HEK293T (cell line): ENCODE data around the gene ELL3.
"Not testable (repeated sequence)": the region's sequence is repeated elsewhere in the genome, so short reads cannot be mapped to it uniquely, and the experiment has no call there.

ENCODE experiments used
- CTCF ChIA-PET: fragments of 350-600 bp; formaldehyde crosslinking; extraction: SDS; loops from one replicate; lab custom pipeline; 2021; ENCODE audit warnings: antibody characterized with exemption, inconsistent platforms; lab: Yijun Ruan, JAX
- POLR2A ChIA-PET: fragments of 350-600 bp; formaldehyde crosslinking; extraction: SDS; loops from one replicate; lab custom pipeline; 2020; ENCODE audit warnings: antibody characterized with exemption, inconsistent platforms; lab: Yijun Ruan, JAX
- DNase-seq: peaks from one replicate; pipeline ENCODE4 v3.0.0; 2012; ENCODE audit warnings: mixed read lengths; ENCODE audit errors: extremely low spot score
- ARNT ChIP-seq: fragments of 450-650 bp; IDR thresholded peaks from 2 replicates; pipeline ENCODE4 v1.6.1; 2017; ENCODE audit warnings: mild to moderate bottlenecking
- BHLHE40 ChIP-seq: fragments of 450-650 bp; IDR thresholded peaks from 2 replicates; pipeline ENCODE4 v1.6.1; 2016; ENCODE audit warnings: mild to moderate bottlenecking, moderate library complexity, borderline replicate concordance
- CTBP1 ChIP-seq: fragments of 450-650 bp; IDR thresholded peaks from 2 replicates; pipeline ENCODE4 v1.6.1; 2016; ENCODE audit warnings: borderline replicate concordance
- ELF4 ChIP-seq: fragments of 450-650 bp; IDR thresholded peaks from 2 replicates; pipeline ENCODE4 v1.6.1; 2017; ENCODE audit warnings: antibody characterized with exemption
- FOXA1 ChIP-seq: fragments of 450-650 bp; IDR thresholded peaks from 2 replicates; pipeline ENCODE4 v1.6.1; 2016; ENCODE audit warnings: mild to moderate bottlenecking
- FOXK2 ChIP-seq: fragments of 450-650 bp; IDR thresholded peaks from 2 replicates; pipeline ENCODE4 v1.6.1; 2016; ENCODE audit warnings: mild to moderate bottlenecking
- FOXM1 ChIP-seq: fragments of 450-650 bp; IDR thresholded peaks from 2 replicates; pipeline ENCODE4 v1.6.1; 2017; ENCODE audit warnings: mild to moderate bottlenecking, borderline replicate concordance
- HDGF ChIP-seq: fragments of 450-650 bp; IDR thresholded peaks from 2 replicates; pipeline ENCODE4 v1.6.1; 2017; ENCODE audit warnings: antibody characterized with exemption, borderline replicate concordance
- L3MBTL2 ChIP-seq: fragments of 450-650 bp; conservative IDR thresholded peaks from 2 replicates; pipeline ENCODE4 v1.6.1; 2016; ENCODE audit warnings: mild to moderate bottlenecking
- LEF1 ChIP-seq: fragments of 450-650 bp; IDR thresholded peaks from 2 replicates; pipeline ENCODE4 v1.6.1; 2017; ENCODE audit warnings: mild to moderate bottlenecking, borderline replicate concordance
- NFRKB ChIP-seq: fragments of 450-650 bp; IDR thresholded peaks from 2 replicates; pipeline ENCODE4 v1.6.1; 2016; ENCODE audit warnings: mild to moderate bottlenecking, moderate library complexity
- PKNOX1 ChIP-seq: fragments of 450-650 bp; IDR thresholded peaks from 2 replicates; pipeline ENCODE4 v1.6.1; 2016
- SP1 ChIP-seq: fragments of 450-650 bp; IDR thresholded peaks from 2 replicates; pipeline ENCODE4 v1.6.1; 2017
- SUZ12 ChIP-seq: fragments of 450-650 bp; IDR thresholded peaks from 2 replicates; pipeline ENCODE4 v1.6.1; 2016; ENCODE audit warnings: mild to moderate bottlenecking
- TARDBP ChIP-seq: fragments of 450-650 bp; IDR thresholded peaks from 2 replicates; pipeline ENCODE4 v1.6.1; 2016
- ZNF384 ChIP-seq: fragments of 450-650 bp; IDR thresholded peaks from 2 replicates; pipeline ENCODE4 v1.6.1; 2016

ELL3 gene

GRCh38 chr15:43763819-43764446 lies 12.8 kb downstream of the ELL3 start:
- DNase-seq: no peak
- CTCF ChIA-PET: no interaction called here
- POLR2A ChIA-PET: interaction anchor here (0.9 kb wide), 1 partner anchor 13 kb away, joined by 3 read pairs; the partner anchor contains the start of gene ELL3
- TF ChIP-seq CTBP1 (no peak), ARNT (no peak), FOXA1 (no peak), SUZ12 (no peak), FOXK2 (no peak), PKNOX1 (no peak), SP1 (no peak), LEF1 (no peak), TARDBP (no peak), FOXM1 (no peak), NFRKB (no peak), BHLHE40 (no peak)

- POLR2A ChIA-PET: no interaction called here
- CTCF ChIA-PET: no interaction called here
- TF ChIP-seq SP1: no peak
- no peak for TF ChIP-seq ARNT
- TF ChIP-seq FOXM1: no peak
- no peak for TF ChIP-seq L3MBTL2
- TF ChIP-seq TARDBP: no peak
- no peak for TF ChIP-seq CTBP1
- TF ChIP-seq BHLHE40: no peak
- TF ChIP-seq FOXA1: no peak
- TF ChIP-seq PKNOX1: no peak
- no peak for TF ChIP-seq ZNF384
- no peak for TF ChIP-seq LEF1
- TF ChIP-seq FOXK2: no peak
- DNase-seq: no peak
Measured at GRCh38 chr15:43762824-43763223, 13.9 kb downstream of the ELL3 start.

- ChIA-PET POLR2A (no interaction called here), CTCF (no interaction called here)
- no peak for TF ChIP-seq L3MBTL2
- TF ChIP-seq FOXM1: no peak
- no peak for TF ChIP-seq BHLHE40
- TF ChIP-seq TARDBP: no peak
- no peak for TF ChIP-seq PKNOX1
- no peak for TF ChIP-seq SUZ12
- no peak for TF ChIP-seq SP1
- TF ChIP-seq ELF4: no peak
- no peak for TF ChIP-seq ZNF384
- no peak for TF ChIP-seq NFRKB
- no peak for TF ChIP-seq HDGF
- no peak for TF ChIP-seq LEF1
- no peak for TF ChIP-seq FOXK2
- TF ChIP-seq CTBP1: no peak
- no peak for TF ChIP-seq FOXA1
- no peak for TF ChIP-seq ARNT
- DNase-seq: no peak
Measured at GRCh38 chr15:43751885-43752284, 24.9 kb downstream of the ELL3 start.

GRCh38 chr15:43749690-43750345 lies 26.9 kb downstream of the ELL3 start:
- CTCF ChIA-PET: no interaction called here
- POLR2A ChIA-PET: interaction anchor here (0.5 kb wide), 1 partner anchor 9 kb away, joined by 3 read pairs; no protein-coding TSS in a partner anchor
- DNase-seq: no peak
- TF ChIP-seq ELF4: no peak

GRCh38 chr15:43748376-43748775 lies 28.4 kb downstream of the ELL3 start:
- POLR2A ChIA-PET: no interaction called here
- DNase-seq: no peak
- TF ChIP-seq FOXM1 (no peak), SUZ12 (no peak), LEF1 (no peak), L3MBTL2 (no peak), CTBP1 (no peak), BHLHE40 (no peak), SP1 (no peak), NFRKB (no peak), HDGF (no peak), ELF4 (no peak), ZNF384 (no peak), FOXK2 (no peak), FOXA1 (no peak), TARDBP (no peak), PKNOX1 (no peak), ARNT (no peak)
- CTCF ChIA-PET: no interaction called here

GRCh38 chr15:43746903-43747309 lies 29.9 kb downstream of the ELL3 start:
- POLR2A ChIA-PET: interaction anchor here (1.0 to 1.3 kb wide), 2 partner anchors 30 to 31 kb away, joined by 3 to 4 read pairs; partner anchors contain the start of gene ELL3
- CTCF ChIA-PET, DNase-seq: not testable (repeated sequence)
